Stimulated activated memory B cell treated with anti-CD40 and anti-IgM and Interleukin-4, amounts not matched to agents 10 μg/mL and 1 μg/mL and 100 μg/mL, for 72 hours (primary cell): ENCODE measurements around the gene CEND1.

Source experiments
- ATAC-seq: fragments of 150-1000 bp; cut with Tn5 transposase; 2 replicates; pipeline ENCODE4 v1.10.0; 2021
- H3K27ac Mint-ChIP-seq: one replicate; pipeline ENCODE4 v1.8.0; 2022; ENCODE audit warnings: mild to moderate bottlenecking, mixed read lengths
- H3K27me3 Mint-ChIP-seq: one replicate; pipeline ENCODE4 v1.8.0; 2022; ENCODE audit warnings: mixed read lengths
- H3K36me3 Mint-ChIP-seq: one replicate; pipeline ENCODE4 v1.8.0; 2022; ENCODE audit warnings: mixed read lengths
- H3K4me1 Mint-ChIP-seq: one replicate; pipeline ENCODE4 v1.8.0; 2022; ENCODE audit warnings: mixed read lengths
- H3K4me3 Mint-ChIP-seq: one replicate; pipeline ENCODE4 v1.8.0; 2022; ENCODE audit warnings: mild to moderate bottlenecking, moderate library complexity, mixed read lengths
- H3K9me3 Mint-ChIP-seq: one replicate; pipeline ENCODE4 v1.8.0; 2022; ENCODE audit warnings: mixed read lengths

The CEND1 gene

GRCh38 chr11:771617-772204 is 18.2 kb downstream of the CEND1 start:
- Mint-ChIP-seq H3K4me3 (no peak overlapping the region), H3K27me3 (no peaks in the 10 kb centered on the region), H3K9me3 (no peaks in the 10 kb centered on the region), H3K27ac (no peak overlapping the region), H3K36me3 (peaks cover 23% of the 10 kb centered on the region), H3K4me1 (peaks cover 34% of the 10 kb centered on the region)
- ATAC-seq, result no peak

- Mint-ChIP-seq H3K4me3 (no peak overlapping the region), H3K4me1 (peaks cover 26% of the 10 kb centered on the region), H3K9me3 (no peaks in the 10 kb centered on the region), H3K36me3 (peaks cover 23% of the 10 kb centered on the region), H3K27ac (no peak overlapping the region), H3K27me3 (no peaks in the 10 kb centered on the region)
- ATAC-seq, result no peak
Measured at GRCh38 chr11:770642-771616, 19.0 kb downstream of the CEND1 start.

- Mint-ChIP-seq H3K4me1 (peaks cover 17% of the 10 kb centered on the region), H3K4me3 (no peak overlapping the region), H3K36me3 (peaks cover 23% of the 10 kb centered on the region), H3K9me3 (no peaks in the 10 kb centered on the region), H3K27me3 (no peaks in the 10 kb centered on the region), H3K27ac (no peak overlapping the region)
- ATAC-seq, result no peak
Measured at GRCh38 chr11:769887-770641, 19.8 kb downstream of the CEND1 start.

- Mint-ChIP-seq H3K9me3 (no peaks in the 10 kb centered on the region), H3K4me3 (no peak overlapping the region), H3K36me3 (peaks cover 27% of the 10 kb centered on the region), H3K27ac (no peak overlapping the region), H3K4me1 (no peaks in the 10 kb centered on the region), H3K27me3 (no peaks in the 10 kb centered on the region)
- no peak for ATAC-seq
Measured at GRCh38 chr11:767238-767637, 22.7 kb downstream of the CEND1 start.

GRCh38 chr11:766936-767210 is 23.0 kb downstream of the CEND1 start:
- Mint-ChIP-seq H3K4me3 (no peak overlapping the region), H3K9me3 (no peaks in the 10 kb centered on the region), H3K27me3 (no peaks in the 10 kb centered on the region), H3K36me3 (peaks cover 31% of the 10 kb centered on the region), H3K4me1 (no peaks in the 10 kb centered on the region), H3K27ac (no peak overlapping the region)
- no peak for ATAC-seq

- Mint-ChIP-seq H3K27me3 (no peaks in the 10 kb centered on the region), H3K4me3 (no peak overlapping the region), H3K9me3 (no peaks in the 10 kb centered on the region), H3K27ac (no peak overlapping the region), H3K4me1 (no peaks in the 10 kb centered on the region), H3K36me3 (peaks cover 36% of the 10 kb centered on the region)
- no peak for ATAC-seq
Measured at GRCh38 chr11:766106-766935, 23.6 kb downstream of the CEND1 start.

GRCh38 chr11:765802-766091 is 24.1 kb downstream of the CEND1 start:
- Mint-ChIP-seq H3K27me3 (no peaks in the 10 kb centered on the region), H3K9me3 (no peaks in the 10 kb centered on the region), H3K27ac (no peak overlapping the region), H3K36me3 (peaks cover 33% of the 10 kb centered on the region), H3K4me1 (no peaks in the 10 kb centered on the region), H3K4me3 (no peak overlapping the region)
- ATAC-seq, result no peak

GRCh38 chr11:765025-765801 is 24.7 kb downstream of the CEND1 start:
- H3K36me3 Mint-ChIP-seq, result peaks cover 30% of the 10 kb centered on the region
- H3K4me1 Mint-ChIP-seq, result no peaks in the 10 kb centered on the region
- H3K4me3 Mint-ChIP-seq, result no peak overlapping the region

GRCh38 chr11:764322-765024 is 25.4 kb downstream of the CEND1 start:
- Mint-ChIP-seq H3K4me3 (no peak overlapping the region), H3K9me3 (no peaks in the 10 kb centered on the region), H3K27me3 (no peaks in the 10 kb centered on the region), H3K27ac (no peak overlapping the region), H3K36me3 (peaks cover 28% of the 10 kb centered on the region), H3K4me1 (no peaks in the 10 kb centered on the region)
- no peak for ATAC-seq

More at GRCh38 chr11:765025-765801, 24.7 kb downstream of the CEND1 start:
- Mint-ChIP-seq H3K27ac (no peak overlapping the region), H3K9me3 (no peaks in the 10 kb centered on the region), H3K27me3 (no peaks in the 10 kb centered on the region)
- peak; percentile 80 for ATAC-seq

- Mint-ChIP-seq H3K36me3 (peaks cover 28% of the 10 kb centered on the region), H3K9me3 (no peaks in the 10 kb centered on the region), H3K27ac (no peak overlapping the region), H3K4me1 (no peaks in the 10 kb centered on the region), H3K27me3 (no peaks in the 10 kb centered on the region), H3K4me3 (no peak overlapping the region)
- ATAC-seq, result peak; percentile 3
Measured at GRCh38 chr11:763549-764321, 26.2 kb downstream of the CEND1 start.

- Mint-ChIP-seq H3K27ac (no peak overlapping the region), H3K4me1 (no peaks in the 10 kb centered on the region), H3K36me3 (peaks cover 31% of the 10 kb centered on the region), H3K9me3 (no peaks in the 10 kb centered on the region), H3K27me3 (no peaks in the 10 kb centered on the region), H3K4me3 (no peak overlapping the region)
- ATAC-seq, result no peak
Measured at GRCh38 chr11:763073-763463, 26.8 kb downstream of the CEND1 start.

- H3K27ac Mint-ChIP-seq, result no peak overlapping the region
- H3K4me1 Mint-ChIP-seq, result no peaks in the 10 kb centered on the region
- no peak for ATAC-seq
- no peak overlapping the region for H3K4me3 Mint-ChIP-seq
- H3K36me3 Mint-ChIP-seq, result peaks cover 36% of the 10 kb centered on the region
- no peaks in the 10 kb centered on the region for H3K9me3 Mint-ChIP-seq
- no peaks in the 10 kb centered on the region for H3K27me3 Mint-ChIP-seq
Measured at GRCh38 chr11:762421-763072, 27.3 kb downstream of the CEND1 start.

- Mint-ChIP-seq H3K4me3 (no peak overlapping the region), H3K27ac (no peak overlapping the region), H3K36me3 (peaks cover 45% of the 10 kb centered on the region), H3K4me1 (no peaks in the 10 kb centered on the region), H3K27me3 (no peaks in the 10 kb centered on the region), H3K9me3 (no peaks in the 10 kb centered on the region)
- ATAC-seq, result no peak
Measured at GRCh38 chr11:761526-762108, 28.3 kb downstream of the CEND1 start.
